ENCODE results near the gene ARHGEF12.

The ARHGEF12 gene

GRCh38 chr11:120536797-120537169 is 200.6 kb downstream of the ARHGEF12 start:
- no peak for DNase-seq (ENCODE audit: low read depth in 2 of 2)

GRCh38 chr11:120537996-120538395 is 201.8 kb downstream of the ARHGEF12 start:
- DNase-seq (ENCODE audit: low read depth in 2 of 2): no peak

- no peak for DNase-seq (ENCODE audit: low read depth in 2 of 2)
These were observed 202.5 kb downstream of the ARHGEF12 start for GRCh38 chr11:120538707-120539106.
